A549 (cell line): ENCODE measurements around the gene KCTD5. TPM values are rescaled to one million over a fixed set of nuclear protein-coding genes. Genes with fewer than 3 reads are reported as not detected.
A peak's percentile ranks its signal among the peaks of the same experiment; 100 is the strongest.

Experiments
- ATAC-seq, 2 experiments: fragments of 200-7000 bp in 1 of 2; fragments of >200 bp in 1 of 2; cut with Nextera tagmentation in 1 of 2; cut with Tn5 transposase in 1 of 2; 3 replicates each; pipeline versions ENCODE4 v1.8.0 to v1.9.1; 2018 to 2020; ENCODE audit warnings: mild to moderate bottlenecking in 1 of 2, moderate library complexity in 1 of 2
- CTCF ChIA-PET: fragments of 300-600 bp; sonication (Branson Sonifier 250); formaldehyde crosslinking; extraction: SDS; loops from one replicate; lab custom pipeline; 2021; ENCODE audit warnings: antibody characterized with exemption, inconsistent platforms; lab: Yijun Ruan, JAX
- POLR2A ChIA-PET: fragments of 350-600 bp; formaldehyde crosslinking; extraction: SDS; loops from one replicate; lab custom pipeline; 2021; ENCODE audit warnings: antibody characterized with exemption, inconsistent platforms; lab: Yijun Ruan, JAX
- DNase-seq, 2 experiments: peaks; one replicate each; pipeline versions ENCODE4 v3.0.0 to v3.0.0-alpha.2; 2011 to 2016; ENCODE audit warnings: low read depth in 1 of 2, low spot score in 1 of 2
- FAIRE-seq: peaks from 2 replicates; lab custom pipeline; 2011; peaks lifted over from hg19 to GRCh38; lab: Jason Lieb, UNC
- H3K27ac ChIP-seq, 2 experiments: fragments of >200 bp; sonication (Bioruptor Twin); formaldehyde crosslinking; 3 replicates each; pipeline ENCODE4 v1.5.1; 2016 to 2017
- H3K4me1 ChIP-seq: fragments of >200 bp; sonication (Bioruptor Twin); formaldehyde crosslinking; 3 replicates; pipeline ENCODE4 v1.6.1; 2016
- H3K4me2 ChIP-seq: fragments of >200 bp; sonication (Bioruptor Twin); formaldehyde crosslinking; 3 replicates; pipeline ENCODE4 v1.6.1; 2016
- H3K4me3 ChIP-seq: fragments of >200 bp; sonication (Bioruptor Twin); formaldehyde crosslinking; 3 replicates; pipeline ENCODE4 v1.5.1; 2016
- H3K9me3 ChIP-seq: fragments of >200 bp; sonication (Bioruptor Twin); formaldehyde crosslinking; 3 replicates; pipeline ENCODE4 v1.6.1; 2016
- BHLHE40 ChIP-seq: IDR thresholded peaks from 2 replicates; pipeline ENCODE4 v1.6.1; 2012; ENCODE audit warnings: low read depth, low read length, inconsistent platforms
- CBX2 ChIP-seq: fragments of 200-600 bp; sonication (generic); IDR thresholded peaks from 2 replicates; pipeline ENCODE4 v1.6.1; 2016; ENCODE audit warnings: low read depth, mild to moderate bottlenecking, borderline replicate concordance
- CEBPB ChIP-seq, 2 experiments: fragments of >200 bp in 1 of 2; sonication (Bioruptor Twin) in 1 of 2; formaldehyde crosslinking in 1 of 2; IDR thresholded peaks; 2 replicates each; pipeline ENCODE4 v1.6.1; 2012 to 2016
- CHD2 ChIP-seq: fragments of 150-350 bp; IDR thresholded peaks from 2 replicates; pipeline ENCODE4 v1.6.1; 2014; ENCODE audit warnings: low read length; ENCODE audit not compliant: partially characterized antibody
- CHD4 ChIP-seq: fragments of 200-600 bp; sonication (generic); IDR thresholded peaks from 2 replicates; pipeline ENCODE4 v1.6.1; 2016; ENCODE audit warnings: antibody characterized with exemption, mild to moderate bottlenecking, borderline replicate concordance
- CTCF ChIP-seq: fragments of >200 bp; sonication (Bioruptor Twin); formaldehyde crosslinking; IDR thresholded peaks from 3 replicates; pipeline ENCODE4 v1.5.1; 2016
- EHF ChIP-seq: fragments of 250-450 bp; sonication (Bioruptor Pico); IDR thresholded peaks from 2 replicates; pipeline ENCODE4 v1.5.0; 2020; ENCODE audit warnings: mild to moderate bottlenecking
- EHMT2 ChIP-seq: fragments of 200-600 bp; sonication (generic); IDR thresholded peaks from 2 replicates; pipeline ENCODE4 v1.6.1; 2016; ENCODE audit warnings: antibody characterized with exemption, low read depth, mild to moderate bottlenecking, moderate library complexity
- EP300 ChIP-seq, 2 experiments: fragments of >200 bp; sonication (Bioruptor Twin); formaldehyde crosslinking; IDR thresholded peaks; 2 replicates in 1 of 2; 3 replicates in 1 of 2; pipeline ENCODE4 v1.6.1; 2016 to 2017
- FOXS1 ChIP-seq: fragments of 250-450 bp; sonication (Bioruptor Pico); IDR thresholded peaks from 2 replicates; pipeline ENCODE4 v1.5.0; 2020; ENCODE audit warnings: mild to moderate bottlenecking, moderate library complexity
- GATA3 ChIP-seq: IDR thresholded peaks from 2 replicates; pipeline ENCODE4 v1.6.1; 2012; ENCODE audit warnings: borderline replicate concordance
- HDAC2 ChIP-seq: fragments of 200-600 bp; sonication (generic); IDR thresholded peaks from 2 replicates; pipeline ENCODE4 v1.6.1; 2016
- HES2 ChIP-seq: fragments of >200 bp; sonication (Bioruptor Twin); formaldehyde crosslinking; IDR thresholded peaks from 2 replicates; pipeline ENCODE4 v1.6.1; 2016
- HMGXB4 ChIP-seq: fragments of 250-450 bp; sonication (Bioruptor Pico); IDR thresholded peaks from 2 replicates; pipeline ENCODE4 v1.5.0; 2021; ENCODE audit warnings: mild to moderate bottlenecking, moderate library complexity, borderline replicate concordance
- JUN ChIP-seq, 2 experiments: fragments of >200 bp; sonication (Bioruptor Twin); formaldehyde crosslinking; IDR thresholded peaks; 2 replicates in 1 of 2; 3 replicates in 1 of 2; pipeline ENCODE4 v1.6.1; 2016 to 2017
- KDM1A ChIP-seq: fragments of 200-600 bp; sonication (generic); IDR thresholded peaks from 2 replicates; pipeline ENCODE4 v1.6.1; 2016; ENCODE audit warnings: low read depth, mild to moderate bottlenecking
- KDM5A ChIP-seq: fragments of 200-600 bp; sonication (generic); IDR thresholded peaks from 2 replicates; pipeline ENCODE4 v1.6.1; 2016; ENCODE audit warnings: antibody characterized with exemption, mild to moderate bottlenecking
- MAFK ChIP-seq: fragments of 450-650 bp; IDR thresholded peaks from 2 replicates; pipeline ENCODE4 v1.6.1; 2014; ENCODE audit not compliant: partially characterized antibody
- MAX ChIP-seq: IDR thresholded peaks from 2 replicates; pipeline ENCODE4 v1.6.1; 2012
- MAZ ChIP-seq: fragments of 150-350 bp; IDR thresholded peaks from 2 replicates; pipeline ENCODE4 v1.6.1; 2014; ENCODE audit warnings: antibody characterized with exemption, low read depth, low read length, borderline replicate concordance
- MYC ChIP-seq: IDR thresholded peaks from 2 replicates; pipeline ENCODE4 v1.6.1; 2012; ENCODE audit warnings: mild to moderate bottlenecking, inconsistent platforms, low read length, improper control_type of control experiment, borderline replicate concordance
- NFE2L2 ChIP-seq: fragments of 150-350 bp; conservative IDR thresholded peaks from 2 replicates; pipeline ENCODE4 v1.6.1; 2014; ENCODE audit warnings: low read length
- NPAS2 ChIP-seq: fragments of 250-450 bp; sonication (Bioruptor Pico); IDR thresholded peaks from 2 replicates; pipeline ENCODE4 v1.8.0; 2022; ENCODE audit warnings: mild to moderate bottlenecking, moderate library complexity, borderline replicate concordance
- POLR2A ChIP-seq: IDR thresholded peaks from 2 replicates; pipeline ENCODE4 v1.6.1; 2012; ENCODE audit warnings: mild to moderate bottlenecking, low read length
- POLR2AphosphoS2 ChIP-seq: conservative IDR thresholded peaks from 2 replicates; pipeline ENCODE4 v1.6.1; 2012; ENCODE audit warnings: low read length, improper control_type of control experiment, inconsistent platforms
- RAD21 ChIP-seq, 2 experiments: fragments of >200 bp in 1 of 2; sonication (Bioruptor Twin) in 1 of 2; formaldehyde crosslinking in 1 of 2; IDR thresholded peaks in 1 of 2; conservative IDR thresholded peaks in 1 of 2; 2 replicates in 1 of 2; 3 replicates in 1 of 2; pipeline ENCODE4 v1.6.1; 2012 to 2018; ENCODE audit warnings: inconsistent platforms in 1 of 2
- RARB ChIP-seq: fragments of 250-450 bp; sonication (Bioruptor Pico); IDR thresholded peaks from 2 replicates; pipeline ENCODE4 v1.8.0; 2021; ENCODE audit warnings: mild to moderate bottlenecking, moderate library complexity
- RCOR1 ChIP-seq: fragments of 150-350 bp; IDR thresholded peaks from 2 replicates; pipeline ENCODE4 v1.6.1; 2014; ENCODE audit warnings: antibody characterized with exemption, low read length, low read depth
- RFX5 ChIP-seq: fragments of 450-650 bp; IDR thresholded peaks from 2 replicates; pipeline ENCODE4 v1.7.1; 2014; ENCODE audit warnings: antibody characterized with exemption, mild to moderate bottlenecking, moderate library complexity
- SMC3 ChIP-seq: fragments of >200 bp; sonication (Bioruptor Twin); formaldehyde crosslinking; IDR thresholded peaks from 3 replicates; pipeline ENCODE4 v1.6.1; 2018; ENCODE audit warnings: inconsistent platforms
- SREBF2 ChIP-seq: fragments of 450-650 bp; IDR thresholded peaks from 2 replicates; pipeline ENCODE4 v1.6.1; 2014; ENCODE audit warnings: mild to moderate bottlenecking, moderate library complexity
- TFCP2L1 ChIP-seq: fragments of 250-450 bp; sonication (Bioruptor Pico); IDR thresholded peaks from 2 replicates; pipeline ENCODE4 v1.5.0; 2021; ENCODE audit warnings: mild to moderate bottlenecking
- TP53 ChIP-seq: fragments of 250-450 bp; sonication (Bioruptor Pico); IDR thresholded peaks from 2 replicates; pipeline ENCODE4 v1.5.0; 2021; ENCODE audit warnings: mild to moderate bottlenecking, moderate library complexity
- USF2 ChIP-seq: fragments of 450-650 bp; IDR thresholded peaks from 2 replicates; pipeline ENCODE4 v1.6.1; 2014; ENCODE audit warnings: antibody characterized with exemption
- ZC3H11A ChIP-seq: fragments of 450-650 bp; IDR thresholded peaks from 2 replicates; pipeline ENCODE4 v1.6.1; 2014; ENCODE audit warnings: antibody characterized with exemption, mild to moderate bottlenecking
- ZFP36 ChIP-seq: fragments of 450-650 bp; IDR thresholded peaks from 2 replicates; pipeline ENCODE4 v1.6.1; 2014; ENCODE audit warnings: borderline replicate concordance; ENCODE audit not compliant: partially characterized antibody
- ZSCAN20 ChIP-seq: fragments of 250-450 bp; sonication (Bioruptor Pico); IDR thresholded peaks from 2 replicates; pipeline ENCODE4 v1.8.0; 2022; ENCODE audit warnings: mild to moderate bottlenecking, moderate library complexity
- WGBS: methylation state at CpG from one replicate; pipeline ENCODE4 v1.1.6; 2017; ENCODE audit errors: missing lambda C conversion rate; 5-methylcytosine and 5-hydroxymethylcytosine counted together
- polyA minus RNA-seq: library from RNA; depleted of rRNA, polyadenylated mRNA; stranded (reverse); fragments of >200 nt; gene quantifications from 2 replicates; pipeline ENCODE4 v1.2.3, GENCODE V29; 2011; rRNA and poly(A)+ RNA removed
- polyA plus RNA-seq, 4 experiments: library from polyadenylated mRNA; depleted of rRNA in 3 of 4; stranded (reverse); fragments of >200 nt; fragmentation: RNase III in 1 of 4; extraction: RNeasy Plus Mini Kit Qiagen cat#74134 plus additional on column Dnase treatment in 1 of 4; gene quantifications; 2 replicates in 3 of 4; 3 replicates in 1 of 4; pipeline ENCODE4 v1.2.3, GENCODE V29; 2011 to 2017

KCTD5 gene
- polyA plus RNA-seq (2011; rRNA removed) (22.4 and 26.1 TPM in 2 replicates), polyA plus RNA-seq (2017; fragmentation: RNase III; extraction: RNeasy Plus Mini Kit Qiagen cat#74134 plus additional on column Dnase treatment) (22.8 to 26.3 TPM (median 22.9 TPM) in 3 replicates), polyA minus RNA-seq (15.5 and 22.7 TPM in 2 replicates)
- 36.9 and 44.4 TPM in 2 replicates for polyA plus RNA-seq (2012; cell fraction: cytosol; rRNA removed)
- 37.1 and 61.7 TPM in 2 replicates for polyA plus RNA-seq (2012; cell fraction: nucleus; rRNA removed)

- Histone ChIP-seq H3K9me3 (no peaks in the 10 kb centered on the region), H3K4me1 (peaks cover 6% of the 10 kb centered on the region; the same call in 1 of the 3 replicates), H3K4me3 (peak within 1 kb of the TSS; percentile 80), H3K27ac (peak within 1 kb of the TSS; percentile 91 to 98), H3K4me2 (peak within 1 kb of the TSS; percentile 93)
- POLR2A ChIA-PET: interaction anchor here (0.5 to 2.1 kb wide), 23 partner anchors 9 to 527 kb away, joined by 3 to 41 read pairs (median 4); partner anchors contain the start of genes FLYWCH2, PGP, PRSS27 and SRRM2
- under 1% methylated on average over 16 of the region's 73 CpGs for WGBS
- CTCF ChIA-PET: interaction anchor here (0.7 to 1.3 kb wide), 3 partner anchors 17 to 236 kb away, joined by 3 read pairs; no protein-coding TSS in a partner anchor
- DNase-seq (peak; percentile 97 to 98), FAIRE-seq (no peak), ATAC-seq (peak; percentile 93 to 94)
- TF ChIP-seq ZC3H11A: no peak
- peak; percentile 91 to 98 for TF ChIP-seq JUN (IDR thresholded peaks at IDR 0.05)
- peak; percentile 97 for TF ChIP-seq MAX
- TF ChIP-seq EP300 (IDR thresholded peaks at IDR 0.05): no peak
- TF ChIP-seq NFE2L2: no peak
- no peak for TF ChIP-seq SMC3
- TF ChIP-seq MAZ: 0 out of 2 replicates have a peak, but pooled peaks have one; percentile 32
- no peak for TF ChIP-seq POLR2AphosphoS2
- TF ChIP-seq KDM5A: peak; percentile 88; the same call in 1 of the 2 replicates
- no peak for TF ChIP-seq MAFK
- peak; percentile 78; the same call in 1 of the 2 replicates for TF ChIP-seq TFCP2L1 (CRISPR knock-in tag)
- no peak for TF ChIP-seq ZFP36
- no peak for TF ChIP-seq HDAC2
- no peak for TF ChIP-seq BHLHE40
- peak; percentile 38; the same call in 1 of the 2 replicates for TF ChIP-seq FOXS1 (CRISPR knock-in tag)
- peak; percentile 82 for TF ChIP-seq USF2
- no peak for TF ChIP-seq NPAS2 (CRISPR knock-in tag)
- no peak for TF ChIP-seq RAD21 (conservative IDR thresholded peaks at IDR 0.05 in 1 of 2, IDR thresholded peaks at IDR 0.05 in 1 of 2)
- TF ChIP-seq CTCF: no peak
- TF ChIP-seq CBX2: no peak
- TF ChIP-seq SREBF2: no peak
- peak; percentile 93 for TF ChIP-seq POLR2A
- no peak for TF ChIP-seq RFX5
- no peak for TF ChIP-seq KDM1A
- TF ChIP-seq MYC: peak; percentile 85; the same call in 1 of the 2 replicates
- no peak; a peak in 1 of 4 replicates for TF ChIP-seq CEBPB (IDR thresholded peaks at IDR 0.05)
- TF ChIP-seq GATA3: no peak; the same call in 1 of the 2 replicates
- no peak for TF ChIP-seq RARB (CRISPR knock-in tag)
- TF ChIP-seq HES2: no peak
- peak; percentile 67; the same call in 1 of the 2 replicates for TF ChIP-seq EHF (CRISPR knock-in tag)
- 0 out of 2 replicates have a peak, but pooled peaks have one; percentile 61 for TF ChIP-seq TP53 (CRISPR knock-in tag)
- no peak for TF ChIP-seq ZSCAN20
- peak; percentile 25 for TF ChIP-seq CHD2
- TF ChIP-seq CHD4: no peak
- no peak for TF ChIP-seq HMGXB4 (CRISPR knock-in tag)
- no peak for TF ChIP-seq EHMT2
- no peak for TF ChIP-seq RCOR1
Measured at GRCh38 chr16:2682209-2683021, at the start of gene KCTD5. TSS of gene KCTD5 (plus strand) at chr16:2682523. CDS start at chr16:2682549, 26 bp downstream.
